ENCODE measurements around the gene SLC30A2. TPM values are rescaled to one million over a fixed set of nuclear protein-coding genes. Genes with fewer than 3 reads are reported as not detected.

Gene SLC30A2
- total RNA-seq, 1 experiment from 2014 or later, result 0.35 TPM

- Histone ChIP-seq H4K20me1 (ENCODE audit: control insufficient read depth, insufficient read depth, insufficient read length) (no peaks in the 10 kb centered on the region), H3K14ac (ENCODE audit: insufficient read depth, low read length) (no peak overlapping the region), H2BK5ac (ENCODE audit: insufficient read length, low read length) (no peak overlapping the region), H3T11ph (ENCODE audit: low read length) (no peak overlapping the region), H3K23ac (ENCODE audit: insufficient read length, low read depth, low read length) (no peak overlapping the region), H2BK120ac (ENCODE audit: low read depth, low read length, poor library complexity, severe bottlenecking) (no peak overlapping the region), H2AFZ (ENCODE audit: low read length) (no peak overlapping the region), H3K9ac (ENCODE audit: extremely low read depth, insufficient read length, low read length) (no peak overlapping the region), H3K18ac (ENCODE audit: insufficient read length, low read depth, low read length) (no peak overlapping the region), H3K4me1 (ENCODE audit: insufficient read depth, low read length) (no peaks in the 10 kb centered on the region; the same call in 1 of the 2 replicates), H4K5ac (ENCODE audit: insufficient read length, low read depth, low read length) (no peak overlapping the region), H2BK12ac (ENCODE audit: insufficient read length, low read depth, low read length) (no peak overlapping the region), H2BK15ac (ENCODE audit: low read depth, low read length) (no peak overlapping the region), H3K56ac (ENCODE audit: insufficient read length, low read depth, low read length) (no peak overlapping the region), H2AK5ac (ENCODE audit: insufficient read length, low read length) (no peak overlapping the region), H3K79me2 (ENCODE audit: insufficient read depth, low read length) (no peaks in the 10 kb centered on the region), H3K79me1 (ENCODE audit: insufficient read depth, low read depth, low read length, poor library complexity, severe bottlenecking) (no peaks in the 10 kb centered on the region), H4K91ac (ENCODE audit: insufficient read length, low read depth, low read length) (no peak overlapping the region), H3K4ac (ENCODE audit: low read depth, low read length) (no peak overlapping the region), H3K27me3 (ENCODE audit: insufficient read depth, low read length) (no peaks in the 10 kb centered on the region), H4K8ac (replicated peaks; ENCODE audit: insufficient read length, low read depth, low read length) (no peak overlapping the region), H3K27ac (ENCODE audit: insufficient read length, low read depth, low read length) (no peak overlapping the region), H2BK20ac (ENCODE audit: low read depth, low read length, poor library complexity, severe bottlenecking) (no peak overlapping the region), H3K4me2 (ENCODE audit: insufficient read depth, insufficient read length, low read length) (no peak overlapping the region), H3K9me3 (ENCODE audit: control insufficient read depth, low read depth, low read length) (no peaks in the 10 kb centered on the region), H3K23me2 (ENCODE audit: insufficient read length, low read depth, low read length, poor library complexity, severe bottlenecking) (no peaks in the 10 kb centered on the region)
- peaks cover 12 to 15% of the 10 kb centered on the region in 2 experiments for H3K4me1 Mint-ChIP-seq
- peaks cover 23% of the 10 kb centered on the region for H3K27me3 Mint-ChIP-seq (ENCODE audit: low read depth)
- DNase-seq, result no peak
- no peak overlapping the region for H3K27ac Mint-ChIP-seq
- no CpG with 5 or more reads among the region's 3 CpGs for WGBS (ENCODE audit: extremely low coverage, insufficient read length, low lambda C conversion rate)
- no peak overlapping the region for H3K4me3 Mint-ChIP-seq
- no peaks in the 10 kb centered on the region for H3K9me3 Mint-ChIP-seq
- TF ChIP-seq CTCF (conservative IDR thresholded peaks at IDR 0.05), result no peak
- no peaks in the 10 kb centered on the region for H3K36me3 Mint-ChIP-seq (ENCODE audit: insufficient read depth in 1 of 3, low read depth in 3 of 3)
Observed at GRCh38 chr1:26082020-26082350, 36.1 kb upstream of the SLC30A2 start.
